Subcutaneous preadipocyte (primary cell): ENCODE results near the gene PLSCR3. TPM values are rescaled to one million over a fixed set of nuclear protein-coding genes. Genes with fewer than 3 reads are reported as not detected.

ENCODE experiments used
- total RNA-seq: library from RNA; depleted of rRNA; stranded (reverse); fragments of >200 nt; gene quantifications from 2 replicates; pipeline ENCODE4 v1.2.3, GENCODE V29; 2012

Gene PLSCR3
- total RNA-seq = 22.8 and 26.8 TPM in 2 replicates

DNA sequence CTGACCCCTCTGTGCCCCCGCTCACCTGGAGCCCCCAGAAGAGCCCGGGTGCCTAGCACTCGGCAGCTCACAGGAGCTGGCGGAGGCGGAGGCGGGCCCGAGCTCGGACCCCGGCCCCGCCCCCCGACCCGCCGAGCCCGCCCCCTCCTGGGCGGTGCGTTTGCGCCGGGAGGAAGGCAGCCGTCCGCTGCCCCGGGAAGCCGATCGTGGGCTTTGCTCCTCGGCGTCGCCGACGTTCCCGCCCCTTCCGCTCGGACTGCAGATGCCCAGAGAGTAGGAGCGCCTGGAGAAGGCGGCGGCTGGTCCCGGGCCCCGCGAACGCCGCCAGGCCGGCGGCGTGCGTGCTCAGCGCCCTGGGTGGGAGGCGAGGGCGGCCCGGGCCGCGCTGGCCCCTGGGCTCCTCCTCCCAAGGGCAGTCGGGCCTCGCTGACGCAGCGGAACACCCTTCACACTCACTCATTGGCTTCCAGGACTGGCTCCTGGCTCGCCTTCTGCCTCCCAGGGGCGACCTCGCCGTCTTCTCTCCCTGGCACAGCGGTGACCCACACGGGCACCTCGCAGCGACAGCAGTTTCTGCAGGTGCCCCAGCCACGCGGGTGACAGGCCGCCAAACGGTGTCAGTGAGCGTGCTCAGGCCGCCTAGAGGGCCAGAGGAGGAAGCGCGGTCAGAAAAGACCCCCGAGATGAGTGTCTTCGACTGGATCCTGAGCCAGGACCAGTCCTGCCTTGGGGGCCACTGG, at the start of gene PLSCR3:
TSS of gene PLSCR3 (minus strand) at position 74 of the 740 bp plus-strand sequence. CDS start 415 bp downstream, outside the sequence.

DNA sequence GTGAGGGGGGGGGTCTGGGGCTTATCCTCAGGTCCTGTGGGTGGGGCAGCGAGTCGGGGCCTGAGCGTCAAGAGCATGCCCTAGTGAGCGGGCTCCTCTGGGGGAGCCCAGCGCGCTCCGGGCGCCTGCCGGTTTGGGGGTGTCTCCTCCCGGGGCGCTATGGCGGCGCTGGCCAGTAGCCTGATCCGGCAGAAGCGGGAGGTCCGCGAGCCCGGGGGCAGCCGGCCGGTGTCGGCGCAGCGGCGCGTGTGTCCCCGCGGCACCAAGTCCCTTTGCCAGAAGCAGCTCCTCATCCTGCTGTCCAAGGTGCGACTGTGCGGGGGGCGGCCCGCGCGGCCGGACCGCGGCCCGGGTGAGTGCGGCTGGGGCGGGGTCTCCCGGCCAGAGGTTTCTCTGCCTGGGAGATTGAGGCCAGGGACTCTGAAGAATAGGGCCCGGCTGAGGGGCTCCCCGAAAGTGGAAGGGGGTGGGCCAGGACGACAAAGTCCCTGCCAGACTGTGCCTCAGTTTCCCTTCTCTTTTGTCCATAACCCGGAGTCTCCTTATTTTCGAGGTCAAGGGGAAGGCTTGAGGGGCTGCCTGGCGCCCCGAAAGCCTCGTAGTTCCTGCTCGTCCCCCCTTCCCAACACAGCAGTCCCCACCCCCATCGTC, 45.3 kb upstream of the PLSCR3 start, which contains the start of gene FGF11:
TSS of gene FGF11 (plus strand) at position 51 of the 651 bp plus-strand sequence. CDS start at position 160, 109 bp downstream.

DNA sequence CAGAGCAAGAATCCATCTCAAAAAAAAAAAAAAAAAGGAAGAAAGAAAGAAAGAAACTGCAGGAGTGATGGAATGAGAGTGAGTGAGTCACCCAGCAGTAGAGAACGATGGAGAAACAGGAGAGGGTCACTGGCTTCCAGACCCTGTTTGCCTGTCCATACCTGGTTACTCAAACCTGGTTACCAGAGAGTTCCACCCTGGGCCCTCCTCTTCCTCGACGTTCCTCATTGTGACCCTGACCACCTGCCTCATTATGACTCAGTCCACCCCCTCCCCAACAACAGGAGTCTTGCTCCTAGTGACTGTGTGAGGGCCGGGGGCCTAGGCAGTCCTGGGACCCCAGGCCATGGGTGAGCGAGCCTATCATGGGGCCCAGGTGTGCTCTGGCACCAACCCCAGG, 34.2 kb upstream of the PLSCR3 start, which contains the start of gene SPEM3:
TSS of gene SPEM3 (plus strand) at position 301 of the 400 bp plus-strand sequence. CDS start at position 347, 46 bp downstream.

DNA sequence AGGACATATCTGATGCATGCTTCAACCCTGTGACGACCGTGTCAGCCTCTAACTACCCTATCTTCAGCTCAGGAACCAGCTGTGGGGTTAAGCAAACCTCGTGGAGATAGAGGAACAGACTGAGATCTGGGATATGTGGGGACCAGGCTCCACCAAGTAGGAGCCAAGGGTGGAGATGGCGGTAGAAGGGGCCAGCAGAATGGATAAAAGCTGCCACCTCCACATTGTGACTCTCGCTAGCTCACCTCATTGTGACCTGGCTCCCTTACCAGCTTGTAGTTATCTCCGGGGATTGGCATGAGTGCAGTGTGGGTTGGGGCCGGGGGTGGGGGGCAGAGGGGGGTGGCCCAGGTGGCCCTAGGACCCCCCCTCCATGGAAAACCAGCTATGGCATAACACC, 31.0 kb upstream of the PLSCR3 start, which contains the start of gene SPEM2:
TSS of gene SPEM2 (plus strand) at position 301 of the 400 bp plus-strand sequence. CDS start at position 374, 73 bp downstream.

DNA sequence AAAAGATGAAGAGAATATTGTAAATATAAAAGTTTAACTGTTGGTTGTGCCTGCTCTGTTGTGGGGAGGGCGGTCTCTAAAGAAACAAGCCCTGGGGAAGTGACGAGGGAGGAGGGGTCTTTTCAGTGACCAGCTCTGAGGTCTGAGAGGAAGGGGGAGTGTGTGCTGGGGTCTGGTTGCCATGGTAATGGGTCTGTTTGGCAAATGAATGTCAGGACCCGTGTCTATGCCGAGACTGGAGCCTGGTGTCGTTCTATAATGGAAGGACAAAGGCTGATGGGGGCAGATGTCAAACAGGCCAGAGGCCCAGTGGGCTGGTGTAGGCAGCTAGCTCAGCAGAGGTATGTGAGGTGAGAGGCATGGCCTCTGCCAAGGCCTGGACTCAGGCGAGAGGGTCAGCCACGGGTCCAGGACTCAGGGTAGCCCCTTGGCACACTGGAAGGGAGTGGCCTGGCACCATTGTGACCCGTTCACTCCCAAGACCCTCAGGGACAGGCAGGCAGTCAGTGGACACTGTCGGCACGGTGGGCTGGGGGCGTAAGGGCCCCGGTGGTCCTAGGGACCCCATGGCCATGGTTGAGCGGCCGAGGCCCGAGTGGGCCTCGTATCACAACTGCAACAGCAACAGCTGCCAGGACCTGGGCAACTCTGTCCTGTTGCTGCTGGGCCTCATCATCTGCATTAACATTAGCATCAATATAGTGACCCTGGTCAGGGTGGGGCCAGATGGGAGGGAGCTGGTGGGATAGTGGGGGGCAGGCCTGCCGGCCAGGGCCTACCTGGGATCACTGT, 25.7 kb upstream of the PLSCR3 start, which contains the start of gene SPEM1:
TSS of gene SPEM1 (plus strand) at position 506 of the 792 bp plus-strand sequence. CDS start at position 567, 61 bp downstream.

DNA sequence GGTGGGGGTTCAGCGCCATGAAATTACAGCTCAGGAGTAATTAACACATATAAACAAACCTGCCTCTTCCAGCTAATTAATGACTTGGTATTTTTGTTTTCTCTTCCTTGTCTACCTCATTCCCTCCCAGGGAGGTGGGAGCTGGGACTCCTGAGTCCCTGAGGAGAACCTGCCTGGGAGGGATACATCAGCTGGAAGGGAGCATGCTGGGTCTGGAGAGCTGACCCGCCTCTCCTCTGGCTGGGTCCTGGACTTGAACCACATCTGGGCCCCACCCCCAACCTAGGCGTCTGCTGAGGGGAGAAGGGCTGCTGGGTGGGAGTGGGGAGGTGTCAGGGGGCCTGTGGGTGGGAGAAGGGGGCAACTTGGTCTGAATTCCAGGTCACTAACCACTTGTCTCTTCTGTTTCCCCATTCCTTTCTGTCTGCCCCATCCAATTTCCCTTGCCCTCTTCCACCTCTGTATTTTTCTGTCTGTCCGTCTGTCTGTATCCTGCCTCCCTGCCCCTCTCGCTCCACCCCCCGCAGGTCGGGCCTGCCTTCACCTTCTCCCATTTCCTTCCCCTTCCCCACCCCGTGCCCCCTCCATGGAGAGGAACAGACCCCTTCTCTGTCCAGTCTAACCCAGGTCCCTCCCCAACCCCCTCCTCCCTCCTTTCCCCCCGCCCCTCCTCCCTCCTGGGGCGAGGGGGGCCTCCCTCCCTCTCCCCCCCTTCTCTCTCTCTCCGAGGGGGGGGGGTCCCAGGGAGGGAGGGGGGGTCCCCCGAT, 13.3 kb upstream of the PLSCR3 start, which contains the start of gene NLGN2:
TSS of gene NLGN2 (plus strand) at position 361 of the 767 bp plus-strand sequence. CDS start 411 bp downstream, outside the sequence.

DNA sequence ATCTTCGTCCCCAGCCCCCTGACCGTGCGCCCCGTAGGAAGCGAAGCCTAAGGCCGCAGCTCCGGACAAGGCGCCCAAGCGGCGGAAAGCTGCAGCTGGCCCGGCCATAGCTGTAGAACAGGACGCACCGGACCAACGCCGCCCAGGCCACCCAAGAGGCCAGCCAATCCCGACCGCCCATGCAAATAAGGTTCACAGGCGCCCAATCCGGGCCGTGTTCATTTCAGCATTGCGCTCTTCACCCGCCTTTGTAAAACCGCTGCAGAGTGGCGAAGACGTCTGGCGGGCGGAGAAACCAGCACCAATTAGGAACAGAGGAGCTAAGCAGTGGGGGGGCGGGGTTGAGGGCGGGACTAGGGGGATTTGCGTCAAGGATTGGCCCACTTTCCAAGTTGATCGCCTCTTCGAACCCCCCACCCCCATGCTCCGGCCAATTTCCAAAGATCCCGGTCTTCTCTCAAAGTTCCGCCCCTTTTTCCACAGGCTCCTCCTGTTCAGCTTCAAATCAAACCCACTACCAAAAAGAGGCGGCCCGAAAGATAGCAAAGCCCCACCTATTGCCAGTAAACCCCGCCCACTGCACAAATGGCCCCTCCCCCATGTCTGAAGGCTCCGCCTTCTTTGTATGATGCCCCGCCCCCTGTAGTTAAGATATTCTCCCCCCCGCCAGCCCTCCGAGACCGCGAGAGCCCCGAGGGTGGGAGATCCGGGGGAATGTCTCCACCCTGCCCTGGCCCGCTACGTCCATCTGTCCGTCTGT, 9.8 kb upstream of the PLSCR3 start, which contains the start of gene TMEM256:
TSS of gene TMEM256 (minus strand) at position 121 of the 760 bp plus-strand sequence. CDS start at position 108, 13 bp downstream.

DNA sequence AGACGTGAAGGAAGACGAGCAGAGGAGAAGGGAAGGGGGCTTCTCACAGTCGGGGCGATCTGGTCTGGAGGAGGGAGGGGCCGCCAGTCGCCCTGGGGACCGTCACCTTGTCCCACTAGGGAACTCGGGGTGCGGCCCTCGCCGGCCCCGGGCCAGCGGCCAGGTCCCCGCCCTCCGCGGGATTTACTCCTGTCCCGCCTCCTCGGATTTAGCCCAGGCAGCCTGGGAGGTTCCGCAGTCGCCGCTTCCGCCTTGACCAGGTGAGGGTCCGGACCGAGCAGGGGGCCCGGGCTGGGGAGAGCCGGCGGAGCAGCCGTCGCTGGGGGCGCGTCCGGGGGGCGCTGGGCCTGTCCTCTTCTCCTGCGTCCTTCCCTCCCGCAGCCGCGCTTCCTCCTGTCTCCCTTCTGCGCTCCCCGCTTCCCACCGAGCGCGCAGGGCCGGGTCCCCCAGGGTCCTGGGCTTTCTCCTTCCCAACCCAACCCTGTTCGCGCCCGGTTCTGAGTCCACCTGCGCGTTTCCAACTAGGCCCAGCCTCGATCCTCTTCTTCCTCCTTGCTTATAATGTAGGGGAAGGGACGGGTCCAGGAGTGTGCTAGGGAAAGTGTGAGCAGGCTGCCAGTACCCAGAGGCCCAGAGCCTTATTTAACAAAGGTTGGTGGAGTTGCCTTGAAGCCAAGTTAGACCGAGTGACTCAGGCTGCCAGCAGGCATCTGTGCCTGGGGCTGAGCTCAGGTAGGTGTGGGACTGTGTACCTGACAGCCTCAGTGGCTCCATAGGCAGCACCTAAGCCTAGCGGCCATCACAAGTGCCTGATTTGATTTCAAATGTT, 13.3 kb downstream of the PLSCR3 start, which contains the start of gene TNK1:
TSS of gene TNK1 (plus strand) at position 235 of the 829 bp plus-strand sequence. CDS start 1,838 bp downstream, outside the sequence.

DNA sequence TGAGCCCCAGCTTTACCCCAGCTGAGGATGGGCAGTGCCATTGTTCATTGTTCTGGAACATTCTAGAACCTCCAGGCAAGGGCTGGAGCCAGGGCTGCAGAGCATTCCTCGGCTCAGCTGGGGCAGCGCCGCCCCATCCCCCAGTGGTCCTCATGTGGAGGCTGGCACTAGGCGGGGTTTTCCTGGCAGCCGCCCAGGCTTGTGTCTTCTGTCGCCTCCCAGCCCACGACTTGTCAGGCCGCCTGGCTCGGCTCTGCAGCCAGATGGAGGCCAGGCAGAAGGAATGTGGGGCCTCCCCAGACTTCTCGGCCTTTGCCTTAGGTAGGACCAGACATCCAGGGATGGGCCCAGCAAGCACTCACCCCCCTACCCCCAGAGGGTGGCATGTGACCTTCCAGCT, 39.3 kb downstream of the PLSCR3 start, which contains the start of gene TMEM95:
TSS of gene TMEM95 (plus strand) at position 104 of the 400 bp plus-strand sequence. CDS start at position 153, 49 bp downstream.

DNA sequence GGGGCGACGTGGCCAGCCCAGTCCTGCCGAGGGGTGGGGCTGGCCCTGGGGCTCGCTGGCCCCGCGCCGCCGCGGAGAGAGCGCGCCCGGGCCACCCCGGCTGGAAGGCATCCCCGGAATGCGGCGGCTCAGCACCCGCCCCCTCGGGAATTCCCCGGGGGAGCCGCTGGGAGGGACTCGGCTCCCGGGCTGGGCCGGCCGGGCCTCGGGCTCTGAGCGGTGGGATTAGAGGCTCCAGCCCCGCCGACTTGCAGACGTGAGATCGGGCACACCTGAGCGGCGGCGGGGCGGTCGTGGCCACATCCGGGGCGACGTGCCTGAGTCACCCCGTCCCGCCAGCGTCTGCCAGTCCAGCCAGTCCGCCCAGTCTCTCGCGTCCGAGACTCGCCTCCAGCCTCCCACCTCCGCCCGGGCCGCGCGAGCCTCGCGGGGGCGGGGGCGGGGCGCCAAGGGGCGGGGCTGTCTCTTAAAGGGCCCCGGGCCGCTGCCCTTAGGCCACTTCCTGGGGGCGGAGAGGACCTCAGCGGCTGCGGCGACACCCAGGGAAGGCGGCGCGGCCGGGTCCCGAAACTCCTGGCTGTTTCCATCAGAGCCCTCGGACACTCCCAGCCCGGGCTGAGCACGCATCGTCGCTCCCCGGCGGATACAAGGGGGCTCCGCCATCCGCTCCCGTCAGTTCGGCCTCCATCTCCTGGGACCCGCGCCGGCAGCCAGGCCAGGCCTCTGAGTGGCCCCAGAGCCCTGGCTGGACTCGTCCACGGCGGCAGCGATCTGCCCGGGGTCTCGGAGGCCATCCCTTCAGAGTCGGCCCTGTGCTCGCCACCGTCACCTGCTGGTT, 42.4 kb downstream of the PLSCR3 start, which contains the start of gene KCTD11:
TSS of gene KCTD11 (plus strand) at position 498 of the 838 bp plus-strand sequence.

Other genes starting within 250 kb of the PLSCR3 start
- under 0.01 and 0.39 TPM in 2 replicates for gene ASGR1, start 215.2 kb downstream of the PLSCR3 start, total RNA-seq
- gene DLG4, start 174.7 kb downstream of the PLSCR3 start, total RNA-seq = 7.3 and 11.9 TPM in 2 replicates
- 194 and 236 TPM in 2 replicates for gene ACADVL, start 174.6 kb downstream of the PLSCR3 start, total RNA-seq
- 63.9 and 93.2 TPM in 2 replicates for gene DVL2, start 160.0 kb downstream of the PLSCR3 start, total RNA-seq
- 36.6 and 37.1 TPM in 2 replicates for gene PHF23, start 155.1 kb downstream of the PLSCR3 start, total RNA-seq
- gene GABARAP, start 152.1 kb downstream of the PLSCR3 start, total RNA-seq = 110 and 194 TPM in 2 replicates
- 28.7 and 40.1 TPM in 2 replicates for gene CTDNEP1, start 142.8 kb downstream of the PLSCR3 start, total RNA-seq
- gene ELP5, start 142.3 kb downstream of the PLSCR3 start, total RNA-seq = 28.9 and 31.2 TPM in 2 replicates
- 0.98 and 2.9 TPM in 2 replicates for gene CLDN7, start 132.0 kb downstream of the PLSCR3 start, total RNA-seq
- under 0.01 TPM in 1 of 2 replicates, not detected in the other for gene SLC2A4, start 112.8 kb downstream of the PLSCR3 start, total RNA-seq
- not detected in 2 replicates for gene YBX2, start 99.9 kb downstream of the PLSCR3 start, total RNA-seq
- gene EIF5A, start 86.9 kb downstream of the PLSCR3 start, total RNA-seq = 909 and 1,080 TPM in 2 replicates
- gene GPS2, start 79.2 kb downstream of the PLSCR3 start, total RNA-seq = 39.9 and 46.7 TPM in 2 replicates
- 14.7 and 21.7 TPM in 2 replicates for gene NEURL4, start 65.2 kb downstream of the PLSCR3 start, total RNA-seq
- 0.20 and 2.2 TPM in 2 replicates for gene ACAP1, start 58.0 kb downstream of the PLSCR3 start, total RNA-seq
- gene KCTD11, start 42.4 kb downstream of the PLSCR3 start, total RNA-seq = 2.6 and 4.1 TPM in 2 replicates
- not detected in 2 replicates for gene TMEM95, start 39.4 kb downstream of the PLSCR3 start, total RNA-seq
- gene TNK1, start 13.4 kb downstream of the PLSCR3 start, total RNA-seq = 0.20 TPM in 1 of 2 replicates, not detected in the other
- gene TMEM256, start 9.6 kb upstream of the PLSCR3 start, total RNA-seq = 103 and 132 TPM in 2 replicates
- gene NLGN2, start 13.3 kb upstream of the PLSCR3 start, total RNA-seq = 2.9 and 4.4 TPM in 2 replicates
- gene SPEM1, start 25.8 kb upstream of the PLSCR3 start, total RNA-seq = not detected in 2 replicates
- not detected in 2 replicates for gene SPEM2, start 31.1 kb upstream of the PLSCR3 start, total RNA-seq
- not detected in 2 replicates for gene SPEM3, start 34.3 kb upstream of the PLSCR3 start, total RNA-seq
- 0.98 and 1.1 TPM in 2 replicates for gene TMEM102, start 40.9 kb upstream of the PLSCR3 start, total RNA-seq
- gene FGF11, start 45.0 kb upstream of the PLSCR3 start, total RNA-seq = under 0.01 and 0.37 TPM in 2 replicates
- 2.0 and 3.7 TPM in 2 replicates for gene CHRNB1, start 50.5 kb upstream of the PLSCR3 start, total RNA-seq
- 19.1 and 19.5 TPM in 2 replicates for gene ZBTB4, start 85.1 kb upstream of the PLSCR3 start, total RNA-seq
- gene SLC35G6, start 86.9 kb upstream of the PLSCR3 start, total RNA-seq = not detected in 2 replicates
- 81.9 and 112 TPM in 2 replicates for gene POLR2A, start 89.8 kb upstream of the PLSCR3 start, total RNA-seq
- 5.5 and 8.5 TPM in 2 replicates for gene TNFSF12, start 154.5 kb upstream of the PLSCR3 start, total RNA-seq
- gene TNFSF13, start 164.2 kb upstream of the PLSCR3 start, total RNA-seq = 0.59 and 1.1 TPM in 2 replicates
- 69.1 and 70.0 TPM in 2 replicates for gene SENP3, start 167.4 kb upstream of the PLSCR3 start, total RNA-seq
- 39.7 and 53.0 TPM in 2 replicates for gene CD68, start 185.1 kb upstream of the PLSCR3 start, total RNA-seq
- 116 and 129 TPM in 2 replicates for gene MPDU1, start 189.3 kb upstream of the PLSCR3 start, total RNA-seq
- gene SOX15, start 195.6 kb upstream of the PLSCR3 start, total RNA-seq = 0.20 TPM in 1 of 2 replicates, not detected in the other
- 27.6 and 35.8 TPM in 2 replicates for gene FXR2, start 220.4 kb upstream of the PLSCR3 start, total RNA-seq
- 19.2 and 20.9 TPM in 2 replicates for gene SAT2, start 233.3 kb upstream of the PLSCR3 start, total RNA-seq
- 0.37 and 0.39 TPM in 2 replicates for gene SHBG, start 235.6 kb upstream of the PLSCR3 start, total RNA-seq